ENCODE data around the gene HYAL3.

Gene HYAL3

GRCh38 chr3:50323092-50323600 is 23.9 kb upstream of the HYAL3 start:
- H3K9ac ChIP-seq, result no peak overlapping the region

GRCh38 chr3:50322386-50323091 is 23.3 kb upstream of the HYAL3 start, which contains the start of gene HYAL2:
Gene HYAL2, minus strand, starts transcription at chr3:50322745. Its CDS starts 2,256 bp downstream, at chr3:50320489.
- peak within 1 kb of the TSS; percentile 83 for H2AFZ ChIP-seq
- H3K27ac ChIP-seq, result peak within 1 kb of the TSS; percentile 88
- H3K4me1 ChIP-seq, result peaks cover 29% of the 10 kb centered on the region
- H3K79me2 ChIP-seq, result peaks cover 16% of the 10 kb centered on the region
- H3K36me3 ChIP-seq (ENCODE audit: control insufficient read depth, insufficient read depth, low read length), result no peaks in the 10 kb centered on the region
- no peaks in the 10 kb centered on the region for H3K9me3 ChIP-seq (ENCODE audit: control insufficient read depth, low read length)
- no peaks in the 10 kb centered on the region for H3K27me3 ChIP-seq (ENCODE audit: control insufficient read depth, insufficient read depth, low read length)
- H3K4me2 ChIP-seq (ENCODE audit: low read length), result peak within 1 kb of the TSS; percentile 97
- H3K9ac ChIP-seq, result peak within 1 kb of the TSS; percentile 25
- peak within 1 kb of the TSS; percentile 89 for H3K4me3 ChIP-seq (ENCODE audit: low read depth, low read length)
- no peak for TF ChIP-seq CTCF (IDR thresholded peaks at IDR 0.05)

More at GRCh38 chr3:50323092-50323600, 23.9 kb upstream of the HYAL3 start:
- H3K4me1 ChIP-seq, result peaks cover 29% of the 10 kb centered on the region
- H3K27me3 ChIP-seq (ENCODE audit: control insufficient read depth, insufficient read depth, low read length), result no peaks in the 10 kb centered on the region
- no peak overlapping the region for H3K4me2 ChIP-seq (ENCODE audit: low read length)
- H3K9me3 ChIP-seq (ENCODE audit: control insufficient read depth, low read length), result no peaks in the 10 kb centered on the region
- H3K79me2 ChIP-seq, result peaks cover 20% of the 10 kb centered on the region
- peak overlapping the region; percentile 88 for H3K27ac ChIP-seq
- TF ChIP-seq CTCF (IDR thresholded peaks at IDR 0.05), result no peak
- H2AFZ ChIP-seq, result no peak overlapping the region
- H3K36me3 ChIP-seq (ENCODE audit: control insufficient read depth, insufficient read depth, low read length), result no peaks in the 10 kb centered on the region
- peak overlapping the region; percentile 89 for H3K4me3 ChIP-seq (ENCODE audit: low read depth, low read length)

- no peak for TF ChIP-seq CTCF (IDR thresholded peaks at IDR 0.05)
- Histone ChIP-seq H3K27me3 (ENCODE audit: control insufficient read depth, insufficient read depth, low read length) (no peaks in the 10 kb centered on the region), H3K79me2 (peaks cover 13% of the 10 kb centered on the region), H3K4me2 (ENCODE audit: low read length) (peak overlapping the region; percentile 97), H3K9ac (no peak overlapping the region), H3K27ac (peak overlapping the region; percentile 88), H3K36me3 (ENCODE audit: control insufficient read depth, insufficient read depth, low read length) (no peaks in the 10 kb centered on the region), H3K9me3 (ENCODE audit: control insufficient read depth, low read length) (no peaks in the 10 kb centered on the region), H2AFZ (peak overlapping the region; percentile 83), H3K4me3 (ENCODE audit: low read depth, low read length) (peak overlapping the region; percentile 89), H3K4me1 (peaks cover 28% of the 10 kb centered on the region)
These were observed 22.8 kb upstream of the HYAL3 start for GRCh38 chr3:50322115-50322385.

DNA sequence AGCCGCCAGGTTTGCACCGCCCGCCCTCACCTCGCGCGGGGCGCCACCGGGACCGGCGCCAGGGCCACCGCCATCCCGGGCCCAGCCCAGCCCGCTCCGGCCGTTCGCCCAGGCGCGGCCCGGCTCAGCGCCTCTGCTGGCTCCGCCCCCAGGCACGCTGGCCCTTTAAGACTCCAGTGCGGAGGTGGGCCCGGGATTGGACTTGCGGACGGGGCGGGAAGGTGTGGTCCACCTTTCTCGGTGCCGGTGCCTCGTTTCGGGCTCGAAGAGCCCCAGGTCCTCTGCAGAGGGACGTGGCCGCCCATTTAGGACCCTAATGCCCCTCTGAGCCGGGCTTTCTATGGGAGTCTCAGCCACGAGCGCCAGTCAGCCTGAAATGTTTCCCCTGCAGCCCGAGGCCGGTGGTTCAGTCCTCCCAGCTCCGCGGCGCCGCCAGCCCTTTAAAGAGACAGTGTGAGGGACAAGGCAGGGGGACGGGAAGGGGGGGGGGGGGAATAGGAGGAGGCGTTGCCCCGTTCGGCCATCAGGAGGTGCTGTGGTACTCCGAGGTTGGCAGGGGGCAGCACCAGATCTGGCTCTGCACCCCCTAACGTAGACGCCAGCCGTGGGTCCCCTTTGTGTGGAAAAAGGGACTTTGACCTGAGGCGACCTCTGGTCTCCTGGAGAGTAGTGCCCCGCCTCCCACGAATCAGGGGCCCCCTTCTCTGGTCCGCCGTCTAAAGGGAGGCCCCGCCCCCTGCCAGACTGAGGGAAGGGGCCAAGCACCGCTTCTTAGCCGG is 22.3 kb upstream of the HYAL3 start:
- peak; percentile 38 for TF ChIP-seq CTCF (IDR thresholded peaks at IDR 0.05)
- Histone ChIP-seq H3K4me3 (ENCODE audit: low read depth, low read length) (peak overlapping the region; percentile 89), H3K79me2 (peaks cover 7% of the 10 kb centered on the region), H3K4me1 (peaks cover 30% of the 10 kb centered on the region), H2AFZ (peak overlapping the region; percentile 83), H3K9ac (peak overlapping the region; percentile 25), H3K9me3 (ENCODE audit: control insufficient read depth, low read length) (no peaks in the 10 kb centered on the region), H3K36me3 (ENCODE audit: control insufficient read depth, insufficient read depth, low read length) (no peaks in the 10 kb centered on the region), H3K27ac (peak overlapping the region; percentile 88), H3K4me2 (ENCODE audit: low read length) (peak overlapping the region; percentile 97), H3K27me3 (ENCODE audit: control insufficient read depth, insufficient read depth, low read length) (no peaks in the 10 kb centered on the region)

Measured in parathyroid adenoma (tissue), 2 donors.